SW 1271 (cell line): ENCODE data around the gene SESTD1.

Experiments used
- DNase-seq, 2 experiments: peaks; one replicate each; lab custom pipeline; 2025; lab: John Stamatoyannopoulos, UW

The SESTD1 gene

GRCh38 chr2:179184610-179185009, 80.0 kb downstream of the SESTD1 start:
- no peak for DNase-seq

- no peak for DNase-seq
Observed at GRCh38 chr2:179181002-179181401, 83.6 kb downstream of the SESTD1 start.

GRCh38 chr2:179180242-179180641, 84.4 kb downstream of the SESTD1 start:
- DNase-seq: no peak

- DNase-seq: no peak
Observed at GRCh38 chr2:179179719-179180118, 84.9 kb downstream of the SESTD1 start.

- DNase-seq: no peak
Observed at GRCh38 chr2:179177694-179178093, 86.9 kb downstream of the SESTD1 start.

- DNase-seq: no peak
Observed at GRCh38 chr2:179174240-179174639, 90.4 kb downstream of the SESTD1 start.

GRCh38 chr2:179172894-179173293, 91.7 kb downstream of the SESTD1 start:
- no peak for DNase-seq

- no peak for DNase-seq
Observed at GRCh38 chr2:179171371-179171770, 93.3 kb downstream of the SESTD1 start.

GRCh38 chr2:179170901-179171300, 93.7 kb downstream of the SESTD1 start:
- no peak for DNase-seq

GRCh38 chr2:179165356-179166000, 99.2 kb downstream of the SESTD1 start:
- DNase-seq: no peak

GRCh38 chr2:179141206-179141605, 123.4 kb downstream of the SESTD1 start:
- no peak for DNase-seq

GRCh38 chr2:179140571-179140970, 124.1 kb downstream of the SESTD1 start:
- no peak for DNase-seq

- no peak for DNase-seq
Observed at GRCh38 chr2:179139506-179139905, 125.1 kb downstream of the SESTD1 start.

- DNase-seq: no peak
Observed at GRCh38 chr2:179137200-179137759, 127.4 kb downstream of the SESTD1 start.

GRCh38 chr2:179133016-179133415, 131.6 kb downstream of the SESTD1 start:
- DNase-seq: no peak

- no peak for DNase-seq
Observed at GRCh38 chr2:179132076-179132475, 132.6 kb downstream of the SESTD1 start.

GRCh38 chr2:179130560-179130959, 134.1 kb downstream of the SESTD1 start:
- DNase-seq: no peak

GRCh38 chr2:179129574-179130238, 134.9 kb downstream of the SESTD1 start:
- peak in 1 of 2 experiments; percentile 19 for DNase-seq

- DNase-seq: no peak
Observed at GRCh38 chr2:179125404-179125803, 139.2 kb downstream of the SESTD1 start.

GRCh38 chr2:179124282-179124681, 140.3 kb downstream of the SESTD1 start:
- DNase-seq: no peak

- DNase-seq: no peak
Observed at GRCh38 chr2:179123272-179123662, 141.4 kb downstream of the SESTD1 start.

GRCh38 chr2:179107737-179108136, 156.9 kb downstream of the SESTD1 start:
- no peak for DNase-seq

GRCh38 chr2:179106676-179107428, 157.8 kb downstream of the SESTD1 start:
- peak; percentile 49 to 87 for DNase-seq
